GM04503 (cell line): ENCODE data around the gene ZNF200.

Source experiments
- DNase-seq: peaks from one replicate; pipeline ENCODE4 v3.0.0-alpha.2; 2012; ENCODE audit warnings: low read depth

ZNF200 gene

DNA sequence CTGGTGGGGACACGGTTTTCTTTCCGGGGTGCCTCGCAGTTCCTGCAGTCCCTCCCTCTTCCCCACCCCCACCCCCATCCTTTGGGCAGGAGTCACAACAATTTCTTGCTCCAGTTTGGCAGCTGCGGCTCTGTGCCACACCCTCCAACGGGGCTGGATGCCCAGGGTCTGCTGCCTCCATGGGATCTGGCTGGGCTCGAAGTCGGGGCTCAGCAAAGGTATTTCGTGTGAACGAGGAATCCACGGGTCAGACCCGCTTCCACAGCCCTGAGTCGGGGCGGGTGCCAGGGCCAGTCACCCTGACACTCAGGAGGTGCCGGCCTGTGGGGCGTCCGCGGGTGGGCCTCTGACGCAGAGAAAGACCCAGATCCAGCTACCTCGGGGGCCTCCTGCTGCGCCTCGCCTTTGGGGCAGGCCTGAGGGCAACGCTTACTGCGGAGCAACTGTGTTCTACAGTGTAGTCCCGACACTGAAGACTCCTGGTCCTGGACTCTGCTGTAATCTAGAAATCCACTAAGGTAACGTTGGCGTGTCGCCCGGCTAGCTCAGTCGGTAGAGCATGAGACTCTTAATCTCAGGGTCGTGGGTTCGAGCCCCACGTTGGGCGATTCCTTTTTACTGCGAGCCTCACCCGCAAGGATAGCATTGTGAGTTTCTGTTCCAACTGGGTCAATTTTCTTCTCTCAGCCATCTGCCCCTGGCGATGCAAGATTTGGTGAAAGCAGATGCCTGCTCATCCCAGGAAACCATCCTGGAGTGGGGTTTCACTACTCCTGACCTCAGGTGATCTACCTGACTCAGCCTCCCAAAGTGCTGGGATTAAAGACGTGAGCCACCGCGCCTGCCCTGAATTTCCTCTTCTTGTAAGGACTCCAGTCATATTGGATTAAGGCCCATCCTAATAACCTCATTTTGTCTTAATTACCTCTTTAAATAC lies 59.5 kb downstream of the ZNF200 start:
- DNase-seq: no peak

DNA sequence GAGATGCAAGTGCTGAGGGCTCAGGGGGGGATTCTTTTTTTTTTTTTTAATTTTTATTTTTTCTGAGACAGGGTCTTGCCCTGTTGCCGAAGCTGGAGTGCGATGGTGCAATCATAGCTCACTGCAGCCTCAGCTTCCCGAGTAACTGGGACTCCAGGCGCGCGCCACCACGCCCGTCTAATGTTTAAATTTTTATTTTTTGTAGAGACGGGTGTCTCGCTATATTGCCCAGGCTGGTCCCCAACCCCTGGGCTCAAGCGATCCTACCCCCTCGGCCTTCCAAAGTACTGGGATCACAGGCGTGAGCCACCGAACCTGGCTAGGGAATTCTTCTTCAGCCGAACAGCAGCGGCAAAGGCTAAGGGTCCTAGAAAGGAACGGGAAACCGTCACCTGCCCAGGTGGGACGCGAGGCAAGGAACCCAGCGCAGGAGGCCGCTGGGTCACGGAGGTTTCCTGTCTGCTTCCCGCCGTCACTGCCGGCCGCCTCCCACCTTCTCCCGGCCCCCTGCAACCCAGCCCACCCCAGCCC lies 60.3 kb downstream of the ZNF200 start:
- no peak for DNase-seq

DNA sequence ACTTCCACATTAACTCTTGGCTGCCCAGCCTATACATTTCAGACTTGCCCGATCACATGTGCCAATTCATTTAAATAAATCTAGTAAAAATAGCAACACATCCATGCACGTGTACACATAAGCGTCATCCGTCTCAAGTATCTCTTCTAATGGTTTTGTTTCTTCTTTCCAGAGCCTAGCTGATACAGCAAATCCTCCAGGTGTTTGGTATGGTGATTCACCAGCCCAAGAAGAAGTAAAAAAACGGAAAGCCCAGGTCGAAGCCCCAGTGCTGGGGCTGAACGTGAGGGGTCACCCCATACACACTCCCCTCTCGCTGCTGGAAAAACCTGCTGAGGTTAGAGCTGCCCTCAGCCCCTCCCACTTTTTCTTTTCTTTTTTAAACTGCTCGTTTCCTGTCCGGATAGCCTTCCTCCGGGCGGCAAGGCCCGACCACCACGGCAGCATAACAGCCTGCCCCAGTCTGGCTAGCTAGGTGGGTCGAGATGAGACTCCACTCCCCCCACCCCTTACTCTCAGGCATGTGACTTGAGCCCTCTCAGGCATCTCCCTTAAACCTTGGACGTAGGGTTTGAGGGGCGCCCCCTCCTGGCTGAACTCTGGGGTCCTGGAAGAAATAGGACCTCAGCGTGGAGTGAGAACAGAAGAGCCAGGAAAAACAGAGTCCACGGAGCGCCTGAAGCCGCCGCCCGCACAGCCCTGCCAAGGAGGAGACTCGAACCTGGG lies 60.9 kb downstream of the ZNF200 start:
- DNase-seq: no peak
